Spinal cord (tissue), 10 donors: ENCODE measurements around the gene TMEM204. TPM values are rescaled to one million over a fixed set of nuclear protein-coding genes. Genes with fewer than 3 reads are reported as not detected.
A peak's percentile ranks its signal among the peaks of the same experiment; 100 is the strongest.

ENCODE experiments used
- DNase-seq, 6 donors: peaks; one replicate each; pipeline versions ENCODE4 v3.0.0 to v3.0.0-alpha.2; 2013 to 2015; ENCODE audit warnings: low spot score in 6 of 6, low read depth in 4 of 6
- H3K27ac ChIP-seq: one replicate; pipeline ENCODE4 v1.5.1; 2013; ENCODE audit warnings: low read depth, low read length, control low read depth
- H3K27me3 ChIP-seq: one replicate; pipeline ENCODE4 v1.6.1; 2013; ENCODE audit warnings: low read length; ENCODE audit not compliant: control insufficient read depth, insufficient read depth
- H3K36me3 ChIP-seq: one replicate; pipeline ENCODE4 v1.6.1; 2013; ENCODE audit warnings: low read length; ENCODE audit not compliant: control insufficient read depth, insufficient read depth
- H3K4me1 ChIP-seq: one replicate; pipeline ENCODE4 v1.6.1; 2013; ENCODE audit warnings: low read length; ENCODE audit not compliant: control insufficient read depth, insufficient read depth
- H3K4me3 ChIP-seq: one replicate; pipeline ENCODE4 v1.5.1; 2013; ENCODE audit warnings: low read depth, low read length, control low read depth
- H3K9me3 ChIP-seq: one replicate; pipeline ENCODE4 v1.6.1; 2013; ENCODE audit warnings: low read length; ENCODE audit not compliant: control insufficient read depth, insufficient read depth
- WGBS: methylation state at CpG from one replicate; pipeline ENCODE4 v1.1.5; 2013; ENCODE audit warnings: missing lambda C conversion rate; ENCODE audit not compliant: insufficient coverage; 5-methylcytosine and 5-hydroxymethylcytosine counted together
- polyA plus RNA-seq, 2 donors: library from polyadenylated mRNA; unstranded; fragments of 120-200 nt; gene quantifications; one replicate each; pipeline ENCODE4 v1.2.1, GENCODE V29; 2013; ENCODE audit not compliant: insufficient read length in 2 of 2
- total RNA-seq, 2 donors: library from RNA; depleted of rRNA in 1 of 2; stranded (reverse); fragments of 120-200 nt in 1 of 2; fragments of >200 nt in 1 of 2; gene quantifications; one replicate each; pipeline versions ENCODE4 v1.2.3 to v1.2.4, GENCODE V29; 2013 to 2014
- donor health status: healthy.

The TMEM204 gene
- total and polyA plus RNA-seq, 4 donors: 3.0 to 18.8 (median 9.3) TPM

DNA sequence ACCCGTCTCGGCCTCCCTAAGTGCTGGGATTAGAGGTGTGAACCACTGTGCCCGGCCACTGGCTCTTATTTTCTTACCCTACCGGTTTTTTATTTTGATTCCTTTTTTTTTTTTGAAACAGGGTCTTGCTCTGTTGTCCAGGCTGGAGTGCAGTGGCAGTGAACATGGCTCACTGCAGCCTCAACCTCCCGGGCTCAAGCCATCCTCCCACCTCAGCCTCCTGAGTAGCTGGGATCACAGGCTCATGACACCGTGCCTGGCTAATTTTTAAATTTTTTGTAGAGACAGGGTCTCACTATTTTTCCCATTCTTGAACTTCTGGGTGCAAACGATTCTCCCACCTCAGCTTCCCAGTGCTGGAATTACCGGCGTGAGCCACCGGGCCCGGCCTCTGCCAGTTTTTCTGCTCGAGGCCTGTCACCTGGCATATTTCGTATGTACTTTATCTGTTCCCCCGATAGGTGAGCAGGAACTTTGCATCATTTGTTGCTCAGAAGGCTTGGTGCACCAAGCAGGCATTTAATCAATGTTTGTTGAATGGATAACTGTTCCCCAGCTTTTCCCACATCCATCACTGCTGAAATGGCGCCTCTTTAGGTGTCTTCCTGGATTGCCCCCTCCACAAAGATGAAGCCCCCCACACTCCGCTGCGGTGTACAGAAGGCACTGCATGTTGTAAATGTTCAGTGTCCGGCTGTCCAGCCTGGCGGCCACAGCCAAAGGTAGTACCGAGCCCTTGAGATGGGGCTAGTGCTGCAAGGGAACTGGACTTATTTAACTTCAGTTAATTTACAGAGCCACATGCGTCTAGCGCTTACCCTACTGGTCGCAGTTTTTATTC lies 41.2 kb upstream of the TMEM204 start:
- Histone ChIP-seq H3K36me3 (peaks cover 31% of the 10 kb centered on the region), H3K4me1 (peaks cover 24% of the 10 kb centered on the region), H3K4me3 (peak overlapping the region; percentile 74), H3K9me3 (no peaks in the 10 kb centered on the region), H3K27ac (peak overlapping the region; percentile 73), H3K27me3 (no peaks in the 10 kb centered on the region)
- no peak for DNase-seq
- WGBS: 77% methylated on average over 19 of the region's 23 CpGs

DNA sequence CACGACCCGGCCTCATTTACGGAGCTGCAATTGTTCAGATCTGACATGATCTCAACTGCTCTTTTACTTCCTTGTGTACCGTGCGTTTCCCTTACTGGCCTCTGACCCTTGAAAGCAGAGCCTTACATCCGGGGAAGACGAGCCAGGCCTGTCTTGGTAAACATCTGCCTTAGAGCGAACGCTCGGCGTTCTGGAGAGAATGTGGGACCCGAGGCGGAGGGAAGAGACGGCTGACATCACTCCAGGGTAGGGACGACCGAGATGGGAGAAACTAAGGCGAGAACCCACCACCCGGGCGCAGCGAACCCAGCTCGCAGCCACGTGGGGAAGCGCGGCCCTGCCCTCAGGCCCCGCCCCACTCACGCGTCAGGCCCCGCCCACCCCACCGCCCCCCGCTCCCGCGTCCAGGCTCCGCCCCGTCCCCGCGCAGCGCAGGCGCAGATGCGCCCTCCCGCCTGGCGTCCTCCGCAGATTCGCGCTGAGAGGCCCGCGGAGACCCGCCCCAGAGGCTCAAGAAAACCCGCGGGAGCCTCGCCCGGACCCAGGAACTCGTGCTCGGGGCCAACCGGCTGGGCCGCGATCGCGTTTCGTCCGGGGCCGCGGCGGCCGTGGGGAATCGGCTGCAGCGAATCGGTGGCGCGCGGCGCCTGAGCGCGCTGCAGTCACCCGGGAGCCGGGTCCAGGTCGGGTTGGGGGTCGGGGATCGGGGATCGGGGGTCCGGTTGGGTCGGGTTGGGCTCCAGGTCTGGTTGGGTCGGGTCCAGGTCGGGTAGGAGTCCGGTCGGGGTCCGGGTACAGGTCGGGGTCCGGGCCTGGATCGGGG lies 40.3 kb upstream of the TMEM204 start, which contains the start of gene TELO2:
TSS of gene TELO2 (plus strand) at position 438 of the 823 bp plus-strand sequence. CDS start 922 bp downstream, outside the sequence.
- WGBS: 0% methylated on average over 87 of the region's 89 CpGs
- Histone ChIP-seq H3K4me1 (peaks cover 24% of the 10 kb centered on the region), H3K27me3 (no peaks in the 10 kb centered on the region), H3K9me3 (no peaks in the 10 kb centered on the region), H3K36me3 (peaks cover 40% of the 10 kb centered on the region), H3K27ac (peak within 1 kb of the TSS; percentile 73), H3K4me3 (peak within 1 kb of the TSS; percentile 74)
- DNase-seq: peak; percentile 70 to 95 (median 79)

DNA sequence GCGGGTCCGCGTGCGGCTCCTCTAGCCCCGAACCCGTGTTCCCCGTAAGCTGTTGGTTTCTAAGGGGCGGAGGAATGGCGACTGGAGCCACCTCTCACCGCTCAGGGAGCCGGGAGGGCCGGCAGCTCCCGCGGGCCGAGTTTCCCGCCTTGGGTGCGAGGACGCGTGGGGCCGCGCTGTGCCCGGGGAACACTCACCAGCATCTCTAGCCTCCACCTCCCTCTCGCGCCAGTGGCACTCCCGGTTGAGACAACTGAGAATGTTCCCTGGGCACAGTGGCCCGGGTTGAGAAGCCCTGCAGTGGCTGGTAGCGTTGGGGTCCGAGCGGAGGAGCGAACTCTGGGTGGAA lies 39.7 kb upstream of the TMEM204 start:
- H3K36me3 ChIP-seq: peaks cover 46% of the 10 kb centered on the region
- peak overlapping the region; percentile 74 for H3K4me3 ChIP-seq
- peaks cover 24% of the 10 kb centered on the region for H3K4me1 ChIP-seq
- H3K27me3 ChIP-seq: no peaks in the 10 kb centered on the region
- no peaks in the 10 kb centered on the region for H3K9me3 ChIP-seq
- DNase-seq: no peak
- WGBS: under 1% methylated on average over 30 of the region's 30 CpGs
- H3K27ac ChIP-seq: no peak overlapping the region

DNA sequence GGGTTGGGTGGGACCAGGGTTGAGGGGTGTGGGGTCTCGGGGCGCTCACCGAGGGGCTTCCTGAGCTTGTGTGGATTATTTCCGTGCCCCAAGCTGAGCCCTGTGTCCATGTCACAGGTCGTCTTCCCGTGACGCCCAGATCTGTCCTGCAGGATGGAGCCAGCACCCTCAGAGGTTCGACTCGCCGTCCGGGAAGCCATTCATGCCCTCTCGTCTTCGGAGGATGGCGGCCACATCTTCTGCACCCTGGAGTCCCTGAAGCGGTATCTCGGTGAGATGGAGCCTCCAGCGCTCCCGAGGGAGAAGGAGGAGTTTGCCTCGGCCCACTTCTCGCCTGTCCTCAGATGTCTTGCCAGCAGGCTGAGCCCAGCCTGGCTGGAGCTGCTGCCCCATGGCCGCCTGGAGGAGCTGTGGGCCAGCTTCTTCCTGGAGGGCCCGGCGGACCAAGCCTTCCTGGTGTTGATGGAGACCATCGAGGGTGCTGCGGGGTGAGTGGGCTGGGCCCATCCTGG lies 39.3 kb upstream of the TMEM204 start:
- Histone ChIP-seq H3K27me3 (no peaks in the 10 kb centered on the region), H3K36me3 (peaks cover 50% of the 10 kb centered on the region), H3K4me1 (peaks cover 24% of the 10 kb centered on the region), H3K9me3 (no peaks in the 10 kb centered on the region), H3K27ac (no peak overlapping the region), H3K4me3 (peak overlapping the region; percentile 74)
- DNase-seq: no peak
- 45% methylated on average over 25 of the region's 25 CpGs for WGBS

DNA sequence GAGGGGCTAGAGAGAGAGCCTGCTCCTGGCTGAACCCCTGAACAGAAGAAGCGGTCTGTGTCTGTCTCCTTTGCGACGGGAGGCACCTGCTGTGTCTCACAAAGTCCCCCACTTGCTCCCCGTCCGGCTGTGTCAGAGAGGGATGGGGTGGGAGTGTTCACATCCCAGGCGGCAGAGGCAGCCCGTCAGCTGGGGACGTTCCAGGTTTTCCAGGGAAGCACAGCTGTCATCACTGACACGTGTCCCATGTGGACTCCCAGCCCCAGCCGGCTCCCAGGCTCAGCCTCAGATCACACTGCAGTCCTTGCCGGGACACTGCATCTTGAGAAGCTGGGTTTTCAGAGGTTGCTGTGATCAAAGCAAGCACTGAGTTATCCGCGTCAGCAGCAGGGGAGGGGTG lies 38.8 kb upstream of the TMEM204 start:
- WGBS: 72% methylated on average over 10 of the region's 13 CpGs
- Histone ChIP-seq H3K4me3 (peak overlapping the region; percentile 18), H3K9me3 (no peaks in the 10 kb centered on the region), H3K27ac (no peak overlapping the region), H3K27me3 (no peaks in the 10 kb centered on the region), H3K36me3 (peaks cover 56% of the 10 kb centered on the region), H3K4me1 (peaks cover 24% of the 10 kb centered on the region)
- DNase-seq: no peak

DNA sequence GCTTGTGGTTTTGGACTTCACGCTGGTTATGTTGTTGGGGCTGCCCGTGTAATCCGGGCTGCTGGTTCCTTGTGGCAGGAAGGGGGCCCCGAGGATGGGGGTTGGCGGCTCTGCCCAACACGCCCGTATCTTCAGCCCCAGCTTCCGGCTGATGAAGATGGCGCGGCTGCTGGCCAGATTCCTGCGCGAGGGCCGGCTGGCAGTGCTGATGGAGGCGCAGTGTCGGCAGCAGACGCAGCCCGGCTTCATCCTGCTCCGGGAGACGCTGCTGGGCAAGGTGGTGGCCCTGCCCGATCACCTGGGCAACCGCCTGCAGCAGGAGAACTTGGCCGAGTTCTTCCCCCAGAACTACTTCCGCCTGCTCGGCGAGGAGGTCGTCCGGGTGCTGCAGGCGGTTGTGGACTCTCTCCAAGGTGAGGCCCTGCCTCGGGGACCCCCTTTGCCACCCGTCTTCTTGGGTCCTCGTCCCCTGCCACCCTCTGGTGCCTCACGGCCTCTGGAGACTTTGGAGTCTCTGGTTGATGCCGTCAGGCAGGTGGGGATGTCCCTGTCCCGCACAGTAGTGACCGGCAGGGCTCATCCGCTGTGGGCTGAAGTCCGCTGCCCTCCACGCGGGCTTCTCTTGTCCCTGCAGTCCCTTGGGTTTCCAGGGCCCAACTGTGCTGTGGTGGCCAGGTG lies 38.1 kb upstream of the TMEM204 start:
- WGBS: 95% methylated on average over 39 of the region's 39 CpGs
- H3K36me3 ChIP-seq: peaks cover 62% of the 10 kb centered on the region
- no peak overlapping the region for H3K4me3 ChIP-seq

DNA sequence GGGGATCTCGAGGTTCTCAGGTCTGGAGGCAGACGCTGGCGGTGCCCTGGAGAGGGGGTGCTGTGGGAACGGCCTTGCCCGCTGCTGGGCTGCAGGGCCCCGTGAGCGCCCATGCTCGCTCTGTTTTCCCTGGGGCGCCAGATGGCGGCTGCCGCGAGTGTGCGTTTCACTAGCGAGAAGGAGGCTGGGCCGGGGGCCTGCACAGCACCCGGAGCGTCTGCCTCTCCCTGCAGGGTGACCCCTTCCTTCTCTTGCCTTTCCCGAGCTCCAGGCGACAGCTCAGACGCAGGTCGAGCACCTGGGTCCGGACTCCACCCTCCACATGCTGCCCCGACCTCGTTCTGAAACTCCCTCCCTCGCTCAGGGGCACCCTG lies 37.6 kb upstream of the TMEM204 start:
- peaks cover 67% of the 10 kb centered on the region for H3K36me3 ChIP-seq
- WGBS: 95% methylated on average over 24 of the region's 25 CpGs
- no peak for DNase-seq

More for the DNA sequence above, 38.1 kb upstream of the TMEM204 start:
- Histone ChIP-seq H3K27me3 (no peaks in the 10 kb centered on the region), H3K9me3 (no peaks in the 10 kb centered on the region), H3K27ac (no peak overlapping the region), H3K4me1 (peaks cover 24% of the 10 kb centered on the region)
- no peak for DNase-seq

DNA sequence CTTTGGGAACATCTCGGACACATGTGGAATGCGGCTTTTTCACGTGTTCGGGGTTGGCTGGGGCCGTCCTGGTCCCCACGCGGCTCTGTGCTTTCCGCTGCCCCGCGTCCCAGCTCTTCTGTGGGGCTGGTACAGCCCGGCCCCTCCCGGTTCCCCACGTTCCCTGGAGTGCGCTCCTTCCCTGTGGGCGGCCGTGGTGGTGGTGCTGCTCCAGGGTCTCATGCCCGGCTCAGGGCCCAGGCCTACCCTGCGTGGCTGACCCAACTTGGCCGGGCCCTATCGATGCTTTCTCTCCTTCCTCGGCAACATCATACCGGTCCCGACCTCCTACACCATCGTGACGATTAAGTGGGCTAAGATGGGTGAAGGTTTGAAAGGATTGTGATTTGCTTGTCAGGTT lies 37.0 kb upstream of the TMEM204 start:
- Histone ChIP-seq H3K4me1 (peaks cover 24% of the 10 kb centered on the region), H3K9me3 (no peaks in the 10 kb centered on the region), H3K4me3 (no peak overlapping the region), H3K36me3 (peaks cover 73% of the 10 kb centered on the region), H3K27me3 (no peaks in the 10 kb centered on the region), H3K27ac (no peak overlapping the region)
- WGBS: 92% methylated on average over 25 of the region's 25 CpGs
- no peak for DNase-seq

More for the DNA sequence above, 37.6 kb upstream of the TMEM204 start:
- H3K27me3 ChIP-seq: no peaks in the 10 kb centered on the region
- no peaks in the 10 kb centered on the region for H3K9me3 ChIP-seq
- no peak overlapping the region for H3K4me3 ChIP-seq
- H3K4me1 ChIP-seq: peaks cover 24% of the 10 kb centered on the region
- H3K27ac ChIP-seq: no peak overlapping the region

DNA sequence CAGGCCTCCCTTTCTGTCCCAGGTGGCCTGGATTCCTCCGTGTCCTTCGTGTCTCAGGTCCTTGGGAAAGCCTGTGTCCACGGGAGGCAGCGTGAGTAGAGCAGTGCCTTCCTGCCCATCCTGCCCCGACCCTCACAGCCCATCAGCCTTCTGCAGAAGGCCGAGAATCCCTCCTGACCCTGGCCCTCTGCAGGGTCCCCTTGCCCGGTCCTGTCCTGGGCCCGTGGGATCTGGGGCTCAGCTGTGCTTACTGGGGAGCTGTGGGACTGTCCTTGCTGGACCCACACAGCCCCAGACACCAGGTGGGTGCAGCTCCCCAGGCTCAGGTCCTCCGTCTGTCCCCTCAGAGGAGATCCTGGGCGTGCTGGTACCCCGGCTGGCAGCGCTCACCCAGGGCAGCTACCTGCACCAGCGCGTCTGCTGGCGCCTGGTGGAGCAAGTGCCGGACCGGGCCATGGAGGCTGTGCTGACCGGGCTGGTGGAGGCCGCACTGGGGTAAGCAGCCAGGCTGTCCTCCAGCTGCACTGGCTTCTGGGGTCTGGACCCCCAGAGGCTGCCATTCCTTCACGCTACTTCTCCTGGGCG lies 36.4 kb upstream of the TMEM204 start:
- H3K27ac ChIP-seq: no peak overlapping the region
- no peak for DNase-seq
- H3K4me3 ChIP-seq: no peak overlapping the region
- H3K9me3 ChIP-seq: no peaks in the 10 kb centered on the region
- H3K27me3 ChIP-seq: no peaks in the 10 kb centered on the region
- 95% methylated on average over 21 of the region's 21 CpGs for WGBS
- peaks cover 24% of the 10 kb centered on the region for H3K4me1 ChIP-seq
- peaks cover 79% of the 10 kb centered on the region for H3K36me3 ChIP-seq
